Nephron progenitor cell (in vitro differentiated cells): ENCODE results near the gene TMEM130.

Source experiments
- DNase-seq: peaks from one replicate; pipeline ENCODE4 v3.0.0; 2021
- H3K27ac Mint-ChIP-seq: 2 replicates; pipeline ENCODE4 v1.8.0; 2021; ENCODE audit warnings: mild to moderate bottlenecking, moderate library complexity, mixed read lengths
- H3K27me3 Mint-ChIP-seq: 2 replicates; pipeline ENCODE4 v1.8.0; 2021; ENCODE audit warnings: mild to moderate bottlenecking, low read depth, mixed read lengths; ENCODE audit not compliant: poor library complexity
- H3K36me3 Mint-ChIP-seq: 2 replicates; pipeline ENCODE4 v1.8.0; 2021; ENCODE audit warnings: low read depth, mixed read lengths
- H3K4me1 Mint-ChIP-seq: 2 replicates; pipeline ENCODE4 v1.8.0; 2021; ENCODE audit warnings: mixed read lengths
- H3K4me3 Mint-ChIP-seq: 2 replicates; pipeline ENCODE4 v1.8.0; 2021; ENCODE audit warnings: mild to moderate bottlenecking, moderate library complexity, mixed read lengths
- H3K9me3 Mint-ChIP-seq: 2 replicates; pipeline ENCODE4 v1.8.0; 2021; ENCODE audit warnings: mild to moderate bottlenecking, moderate library complexity, mixed read lengths
- CTCF ChIP-seq: fragments of 200-600 bp; sonication (generic); IDR thresholded peaks from 2 replicates; pipeline ENCODE4 v1.5.0; 2021; ENCODE audit warnings: antibody characterized with exemption

The TMEM130 gene

GRCh38 chr7:98909487-98909886, 39.7 kb upstream of the TMEM130 start:
- H3K4me3 Mint-ChIP-seq: no peak overlapping the region
- no peak overlapping the region for H3K27ac Mint-ChIP-seq
- no peaks in the 10 kb centered on the region for H3K4me1 Mint-ChIP-seq
- TF ChIP-seq CTCF: no peak
- peaks cover 4% of the 10 kb centered on the region for H3K27me3 Mint-ChIP-seq
- no peaks in the 10 kb centered on the region for H3K9me3 Mint-ChIP-seq
- no peak for DNase-seq
- H3K36me3 Mint-ChIP-seq: peaks cover 88% of the 10 kb centered on the region

DNA sequence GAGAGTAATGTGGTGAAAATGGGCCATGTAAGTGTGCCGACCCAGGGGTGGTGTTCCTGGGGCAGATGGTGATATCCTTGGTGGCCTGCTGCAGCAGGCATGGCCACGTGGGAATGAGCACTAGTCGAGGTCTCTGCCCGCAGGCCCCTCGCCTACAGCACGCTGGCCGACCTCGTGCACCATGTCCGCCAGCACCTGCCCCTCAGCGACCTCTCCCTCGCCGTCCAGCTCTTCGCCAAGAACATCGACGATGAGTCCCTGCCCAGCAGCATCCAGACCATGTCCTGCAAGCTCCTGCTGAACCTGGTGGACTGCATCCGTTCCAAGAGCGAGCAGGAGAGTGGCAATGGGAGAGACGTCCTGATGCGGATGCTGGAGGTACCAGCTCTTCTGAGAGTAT, 38.8 kb upstream of the TMEM130 start:
- Mint-ChIP-seq H3K9me3 (no peaks in the 10 kb centered on the region), H3K36me3 (peaks cover 92% of the 10 kb centered on the region), H3K4me1 (no peaks in the 10 kb centered on the region), H3K27ac (no peak overlapping the region), H3K27me3 (peaks cover 4% of the 10 kb centered on the region), H3K4me3 (no peak overlapping the region)
- no peak for DNase-seq
- no peak for TF ChIP-seq CTCF

- TF ChIP-seq CTCF: no peak
- no peaks in the 10 kb centered on the region for H3K4me1 Mint-ChIP-seq
- no peak overlapping the region for H3K4me3 Mint-ChIP-seq
- peak overlapping the region; percentile 48 for H3K27ac Mint-ChIP-seq
- H3K9me3 Mint-ChIP-seq: no peaks in the 10 kb centered on the region
- H3K27me3 Mint-ChIP-seq: peaks cover 4% of the 10 kb centered on the region
- peaks cover 92% of the 10 kb centered on the region for H3K36me3 Mint-ChIP-seq
- DNase-seq: no peak
Measured at GRCh38 chr7:98907570-98907969, 37.8 kb upstream of the TMEM130 start.

- H3K4me1 Mint-ChIP-seq: no peaks in the 10 kb centered on the region
- peaks cover 93% of the 10 kb centered on the region for H3K36me3 Mint-ChIP-seq
- H3K9me3 Mint-ChIP-seq: no peaks in the 10 kb centered on the region
- no peak for DNase-seq
- no peak overlapping the region for H3K4me3 Mint-ChIP-seq
- no peak for TF ChIP-seq CTCF
- peaks cover 4% of the 10 kb centered on the region for H3K27me3 Mint-ChIP-seq
- H3K27ac Mint-ChIP-seq: no peak overlapping the region
Measured at GRCh38 chr7:98903246-98903645, 33.4 kb upstream of the TMEM130 start.

GRCh38 chr7:98902523-98902922, 32.7 kb upstream of the TMEM130 start:
- H3K27ac Mint-ChIP-seq: no peak overlapping the region
- DNase-seq: no peak
- H3K36me3 Mint-ChIP-seq: peaks cover 91% of the 10 kb centered on the region
- no peaks in the 10 kb centered on the region for H3K9me3 Mint-ChIP-seq
- no peak for TF ChIP-seq CTCF
- H3K27me3 Mint-ChIP-seq: peaks cover 4% of the 10 kb centered on the region
- H3K4me1 Mint-ChIP-seq: no peaks in the 10 kb centered on the region
- H3K4me3 Mint-ChIP-seq: no peak overlapping the region

DNA sequence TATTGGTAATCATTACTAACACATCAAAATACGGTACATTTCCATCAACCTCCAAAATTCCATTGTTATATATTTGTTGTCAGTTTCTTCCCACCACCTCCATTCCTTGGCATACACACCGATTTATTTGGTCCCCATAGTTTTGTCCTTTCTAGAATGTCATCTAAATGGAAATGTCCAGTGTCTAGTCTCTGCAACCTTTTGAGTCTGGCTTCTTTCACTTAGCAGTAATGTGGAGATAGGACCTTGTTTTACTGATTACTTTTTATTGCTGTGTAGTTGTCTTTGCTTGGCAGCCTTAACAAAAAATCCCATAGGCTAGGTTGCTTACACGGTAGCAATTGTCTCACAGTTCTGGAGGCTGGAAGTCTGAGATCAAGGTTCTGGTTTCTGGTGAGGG, 31.0 kb upstream of the TMEM130 start:
- H3K27me3 Mint-ChIP-seq: peaks cover 4% of the 10 kb centered on the region
- no peak overlapping the region for H3K4me3 Mint-ChIP-seq
- H3K9me3 Mint-ChIP-seq: no peaks in the 10 kb centered on the region
- DNase-seq: no peak
- H3K27ac Mint-ChIP-seq: no peak overlapping the region
- peaks cover 90% of the 10 kb centered on the region for H3K36me3 Mint-ChIP-seq
- no peaks in the 10 kb centered on the region for H3K4me1 Mint-ChIP-seq
- TF ChIP-seq CTCF: no peak
